AG04449 (cell line): ENCODE results near the gene OVCA2.
"Not testable (repeated sequence)": the region's sequence is repeated elsewhere in the genome, so short reads cannot be mapped to it uniquely, and the experiment has no call there.

ENCODE experiments used
- CTCF ChIA-PET: fragments of 350-600 bp; formaldehyde crosslinking; extraction: SDS; loops from one replicate; lab custom pipeline; 2021; ENCODE audit warnings: antibody characterized with exemption; lab: Yijun Ruan, JAX
- POLR2A ChIA-PET: fragments of 400-600, 350-600 bp; formaldehyde crosslinking; extraction: SDS; loops from one replicate; lab custom pipeline; 2020; ENCODE audit warnings: antibody characterized with exemption, inconsistent platforms; lab: Yijun Ruan, JAX
- DNase-seq: peaks from one replicate; pipeline ENCODE4 v3.0.0-alpha.2; 2010; ENCODE audit warnings: low read depth, low spot score
- H3K4me3 ChIP-seq: 2 replicates; pipeline ENCODE4 v1.5.1; 2011; ENCODE audit warnings: low read depth, mild to moderate bottlenecking, control low read depth, low read length
- TF ChIP-seq, protein P1 (sequence below): IDR thresholded peaks from one replicate; pipeline ENCODE4 v1.5.1; 2011; ENCODE audit warnings: mild to moderate bottlenecking, moderate library complexity, low read length, control low read depth, inconsistent platforms; ENCODE audit not compliant: insufficient read depth; ENCODE audit errors: missing control alignments

Gene OVCA2

DNA sequence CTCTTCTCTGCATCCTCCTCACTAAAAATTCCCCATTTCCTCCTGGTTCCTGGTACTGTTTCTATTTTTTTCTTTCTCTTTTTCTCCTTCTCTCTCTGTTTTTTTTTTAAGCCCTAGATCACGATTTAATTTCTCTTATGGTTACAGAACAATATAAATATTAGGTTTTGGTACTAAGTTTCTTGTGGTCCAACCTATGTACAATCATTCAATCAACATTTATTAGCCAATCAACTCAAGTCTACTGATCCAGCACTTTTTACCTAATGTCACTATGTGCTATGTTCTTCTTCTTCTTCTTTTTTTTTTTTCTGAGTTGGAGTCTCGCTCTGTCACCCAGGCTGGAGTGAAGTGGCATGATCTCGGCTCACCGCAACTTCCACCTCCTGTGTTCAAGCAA is 29.3 kb upstream of the OVCA2 start:
- CTCF ChIA-PET = interaction anchor here (1.2 to 1.3 kb wide), 2 partner anchors 22 to 104 kb away, joined by 4 read pairs; no protein-coding TSS in a partner anchor
- H3K4me3 ChIP-seq = no peak overlapping the region
- TF ChIP-seq, protein P1, sequence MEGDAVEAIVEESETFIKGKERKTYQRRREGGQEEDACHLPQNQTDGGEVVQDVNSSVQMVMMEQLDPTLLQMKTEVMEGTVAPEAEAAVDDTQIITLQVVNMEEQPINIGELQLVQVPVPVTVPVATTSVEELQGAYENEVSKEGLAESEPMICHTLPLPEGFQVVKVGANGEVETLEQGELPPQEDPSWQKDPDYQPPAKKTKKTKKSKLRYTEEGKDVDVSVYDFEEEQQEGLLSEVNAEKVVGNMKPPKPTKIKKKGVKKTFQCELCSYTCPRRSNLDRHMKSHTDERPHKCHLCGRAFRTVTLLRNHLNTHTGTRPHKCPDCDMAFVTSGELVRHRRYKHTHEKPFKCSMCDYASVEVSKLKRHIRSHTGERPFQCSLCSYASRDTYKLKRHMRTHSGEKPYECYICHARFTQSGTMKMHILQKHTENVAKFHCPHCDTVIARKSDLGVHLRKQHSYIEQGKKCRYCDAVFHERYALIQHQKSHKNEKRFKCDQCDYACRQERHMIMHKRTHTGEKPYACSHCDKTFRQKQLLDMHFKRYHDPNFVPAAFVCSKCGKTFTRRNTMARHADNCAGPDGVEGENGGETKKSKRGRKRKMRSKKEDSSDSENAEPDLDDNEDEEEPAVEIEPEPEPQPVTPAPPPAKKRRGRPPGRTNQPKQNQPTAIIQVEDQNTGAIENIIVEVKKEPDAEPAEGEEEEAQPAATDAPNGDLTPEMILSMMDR = no peak
- POLR2A ChIA-PET = no interaction called here
- no peak for DNase-seq

DNA sequence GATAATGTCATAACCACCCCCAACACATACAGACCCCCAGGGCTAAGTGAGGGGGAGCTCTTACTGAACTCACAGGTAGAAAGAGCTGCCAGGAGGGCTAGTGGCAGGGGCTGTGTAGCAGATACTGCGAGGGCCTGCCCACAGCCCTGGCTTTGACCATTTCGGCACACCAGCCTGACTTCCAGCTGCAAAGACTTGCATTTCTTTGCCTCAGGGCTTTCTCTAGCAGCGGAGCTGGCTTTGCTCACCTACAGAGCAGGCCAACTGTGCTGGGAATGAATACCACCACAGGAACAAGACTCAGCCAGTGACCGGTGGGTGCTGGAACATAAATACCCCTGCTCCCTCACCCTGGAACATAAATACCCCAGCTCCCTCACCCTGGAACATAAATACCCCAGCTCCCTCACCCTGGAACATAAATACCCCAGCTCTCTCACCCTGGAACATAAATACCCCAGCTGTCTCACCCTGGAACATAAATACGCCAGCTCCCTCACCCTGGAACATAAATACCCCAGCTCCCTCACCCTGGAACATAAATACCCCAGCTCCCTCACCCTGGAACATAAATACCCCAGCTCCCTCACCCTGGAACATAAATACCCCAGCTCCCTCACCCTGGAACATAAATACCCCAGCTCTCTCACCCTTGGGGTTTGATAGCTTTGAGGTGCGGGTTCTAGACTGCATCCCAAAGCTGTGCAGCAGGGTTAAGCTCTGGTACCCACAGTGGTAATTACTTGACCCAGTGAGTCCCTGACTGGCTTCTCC is 28.4 kb upstream of the OVCA2 start:
- H3K4me3 ChIP-seq, POLR2A ChIA-PET, DNase-seq: not testable (repeated sequence)
- CTCF ChIA-PET = interaction anchor here (1.1 to 1.2 kb wide), 2 partner anchors 12 to 21 kb away, joined by 3 to 4 read pairs; no protein-coding TSS in a partner anchor

DNA sequence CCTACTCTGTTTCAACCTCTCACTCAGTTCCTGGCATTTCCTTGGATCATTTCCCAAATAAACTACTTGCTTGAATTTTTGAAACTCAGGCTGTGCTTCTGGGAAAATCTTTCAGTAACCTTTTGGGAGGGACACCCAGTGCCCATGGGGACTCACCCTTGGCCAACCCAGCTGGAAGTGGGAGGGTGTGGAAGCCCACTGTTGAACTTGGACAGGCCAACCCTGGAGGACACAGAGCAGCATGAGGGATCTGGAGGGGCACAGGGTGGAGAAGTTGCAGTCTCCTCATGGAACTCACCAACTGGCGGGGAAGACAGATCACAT is 27.9 kb upstream of the OVCA2 start:
- ChIA-PET POLR2A (no interaction called here), CTCF (interaction anchor here (1.1 kb wide), 2 partner anchors 12 kb away, joined by 3 to 4 read pairs; no protein-coding TSS in a partner anchor)
- DNase-seq = no peak
- TF ChIP-seq, protein P1 = no peak
- H3K4me3 ChIP-seq = no peak overlapping the region

DNA sequence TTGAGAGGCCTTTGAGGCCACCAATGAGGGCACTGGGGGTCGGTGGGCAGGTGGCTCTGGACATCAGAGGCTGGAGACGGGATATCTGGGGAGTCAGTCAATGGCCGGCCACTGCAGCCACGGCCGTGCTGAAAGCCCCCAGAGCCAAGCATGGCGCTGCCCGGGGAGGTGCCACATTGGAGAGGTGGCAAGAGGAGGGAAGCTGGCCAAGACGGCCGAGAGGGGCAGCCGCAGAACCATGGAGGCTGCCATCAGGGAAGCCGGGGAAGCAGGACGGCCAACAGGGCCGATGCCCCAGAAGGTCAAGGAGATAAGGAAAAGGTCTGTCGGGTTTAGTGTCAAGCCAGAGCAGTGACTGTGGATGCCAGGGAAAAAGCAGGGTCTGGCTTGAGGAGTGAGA is 26.5 kb upstream of the OVCA2 start:
- TF ChIP-seq, protein P1 = no peak
- DNase-seq = no peak
- H3K4me3 ChIP-seq = no peak overlapping the region
- CTCF ChIA-PET = interaction anchor here (0.6 kb wide), 2 partner anchors 15 to 391 kb away, joined by 3 read pairs; no protein-coding TSS in a partner anchor
- POLR2A ChIA-PET = no interaction called here

DNA sequence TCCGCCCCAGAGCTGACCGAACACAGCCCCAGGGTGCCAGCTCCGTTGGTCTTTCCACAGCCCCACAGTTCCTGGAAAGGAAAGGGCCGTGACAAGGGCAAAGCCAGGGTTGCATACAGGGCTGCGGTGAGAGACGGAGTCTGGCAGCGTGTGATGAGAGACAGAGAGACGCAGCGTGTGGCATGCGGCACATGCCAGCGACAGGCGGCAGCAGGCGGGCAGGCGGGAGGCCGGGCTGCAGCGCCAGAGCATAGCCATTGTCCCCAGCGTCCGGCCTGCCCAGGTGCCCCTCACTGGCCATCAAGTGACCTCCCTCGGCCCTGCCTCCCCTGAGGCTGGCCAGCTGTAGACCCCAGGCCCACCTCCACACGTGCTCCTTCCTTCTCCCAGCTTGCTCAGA is 25.3 kb upstream of the OVCA2 start:
- ChIA-PET CTCF (interaction anchor here (1.8 kb wide), 1 partner anchor 9 kb away, joined by 7 read pairs; the partner anchor contains the start of gene RTN4RL1), POLR2A (no interaction called here)
- TF ChIP-seq, protein P1 = no peak
- DNase-seq = no peak
- no peak overlapping the region for H3K4me3 ChIP-seq

DNA sequence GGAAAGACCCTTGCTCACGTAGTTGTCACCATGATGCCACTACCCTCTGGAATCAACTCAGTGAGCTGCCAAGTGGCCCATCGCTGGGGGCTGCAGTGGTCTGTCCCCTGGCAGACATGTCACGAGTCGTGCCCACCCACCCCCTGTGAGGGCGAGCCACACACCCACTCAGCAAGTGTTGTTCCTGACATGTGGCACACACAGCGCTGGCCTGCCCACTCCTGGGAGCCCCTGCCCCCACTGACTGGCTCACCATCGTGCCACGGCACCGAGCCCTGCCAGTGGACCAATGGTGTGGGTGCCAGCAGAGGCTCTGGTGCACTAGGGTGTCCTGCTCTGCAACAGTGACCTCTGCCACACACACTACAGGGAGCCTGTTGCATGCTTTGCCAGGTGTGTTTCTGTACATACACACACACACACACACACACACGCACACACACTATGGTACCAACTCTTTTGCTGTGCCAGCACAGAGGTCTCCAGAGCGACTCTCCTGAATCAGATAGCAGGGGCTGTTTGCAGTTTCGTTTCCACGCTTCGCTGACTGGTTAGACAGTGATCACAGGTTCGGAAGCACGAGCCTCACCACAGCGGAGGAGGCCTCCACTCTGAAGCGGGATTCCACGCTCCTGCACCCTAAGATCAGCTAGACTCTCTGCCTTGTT is 24.4 kb upstream of the OVCA2 start:
- no peak overlapping the region for H3K4me3 ChIP-seq
- DNase-seq = no peak
- ChIA-PET POLR2A (no interaction called here), CTCF (interaction anchor here (1.8 kb wide), 1 partner anchor 8 kb away, joined by 7 read pairs; the partner anchor contains the start of gene RTN4RL1)
- TF ChIP-seq, protein P1 = no peak
